ENCODE results near the gene STX16.

The STX16 gene

GRCh38 chr20:58677808-58678207 lies 26.7 kb downstream of the STX16 start:
- no peak for DNase-seq (ENCODE audit: low read depth)

- no peak for DNase-seq (ENCODE audit: low read depth)
Observed at GRCh38 chr20:58678806-58679205, 27.7 kb downstream of the STX16 start.

- no peak for DNase-seq (ENCODE audit: low read depth)
Observed at GRCh38 chr20:58682656-58683531, 31.8 kb downstream of the STX16 start.

- no peak for DNase-seq (ENCODE audit: low read depth)
Observed at GRCh38 chr20:58684291-58684690, 33.2 kb downstream of the STX16 start.

GRCh38 chr20:58685988-58686387 lies 34.9 kb downstream of the STX16 start:
- DNase-seq (ENCODE audit: low read depth) = no peak

GRCh38 chr20:58688414-58688813 lies 37.3 kb downstream of the STX16 start:
- no peak for DNase-seq (ENCODE audit: low read depth)

GRCh38 chr20:58688840-58689239 lies 37.8 kb downstream of the STX16 start:
- DNase-seq (ENCODE audit: low read depth) = no peak

GRCh38 chr20:58690396-58691135 lies 39.5 kb downstream of the STX16 start:
- DNase-seq (ENCODE audit: low read depth) = no peak

GRCh38 chr20:58691773-58692578 lies 40.9 kb downstream of the STX16 start:
- no peak for DNase-seq (ENCODE audit: low read depth)

GRCh38 chr20:58692579-58693225 lies 41.6 kb downstream of the STX16 start, which contains the start of gene NPEPL1:
Gene NPEPL1 (plus strand): TSS chr20:58692800. CDS start chr20:58692901, 101 bp downstream.
- DNase-seq (ENCODE audit: low read depth) = peak; percentile 53

- DNase-seq (ENCODE audit: low read depth) = no peak
Observed at GRCh38 chr20:58693226-58694006, 42.3 kb downstream of the STX16 start.

- no peak for DNase-seq (ENCODE audit: low read depth)
Observed at GRCh38 chr20:58694241-58695083, 43.4 kb downstream of the STX16 start.

GRCh38 chr20:58695084-58695722 lies 44.1 kb downstream of the STX16 start:
- no peak for DNase-seq (ENCODE audit: low read depth)

GRCh38 chr20:58695895-58696375 lies 44.9 kb downstream of the STX16 start:
- DNase-seq (ENCODE audit: low read depth) = no peak

GRCh38 chr20:58696411-58696961 lies 45.4 kb downstream of the STX16 start:
- no peak for DNase-seq (ENCODE audit: low read depth)

GRCh38 chr20:58697201-58697866 lies 46.3 kb downstream of the STX16 start:
- no peak for DNase-seq (ENCODE audit: low read depth)

GRCh38 chr20:58697867-58698703 lies 47.0 kb downstream of the STX16 start:
- DNase-seq (ENCODE audit: low read depth) = no peak

Data from activated T-cell treated with anti-CD3 and anti-CD28 coated beads for 24 hours (primary cell).